ENCODE results near the gene RAB20. TPM values are rescaled to one million over a fixed set of nuclear protein-coding genes. Genes with fewer than 3 reads are reported as not detected.

Gene RAB20
- total and polyA plus RNA-seq, 2 of the 8 experiments (the other 6 are each of a cell fraction or from before 2014, with no cell fraction given), result 14.8 to 27.9 TPM

- no peak overlapping the region for H3K56ac ChIP-seq (replicated peaks; ENCODE audit: insufficient read length, low read depth, low read length)
- no peak overlapping the region for H3K4me3 ChIP-seq (ENCODE audit: extremely low read depth in 1 of 4, insufficient read depth in 2 of 4, low read depth in 3 of 4, low read length in 4 of 4)
- H3K27me3 ChIP-seq (replicated peaks in 1 of 4; ENCODE audit: control insufficient read depth in 3 of 4, extremely low read depth in 1 of 4, insufficient read depth in 3 of 4, low read length in 3 of 4), result no peaks in the 10 kb centered on the region
- no peak overlapping the region; the same call in 1 of the 2 replicates for H2AK5ac ChIP-seq (ENCODE audit: low read depth, low read length)
- H3K79me1 ChIP-seq (ENCODE audit: low read depth, low read length), result no peaks in the 10 kb centered on the region
- no peak overlapping the region for H2BK15ac ChIP-seq (ENCODE audit: low read length)
- H3K9ac ChIP-seq (replicated peaks in 1 of 4; ENCODE audit: extremely low read depth in 1 of 4, low read depth in 3 of 4, low read length in 3 of 4), result no peak overlapping the region
- CTCF ChIA-PET (ENCODE audit: partially characterized antibody), result interaction anchor here (1.1 to 1.2 kb wide), 2 partner anchors 29 to 36 kb away, joined by 3 read pairs; no protein-coding TSS in a partner anchor
- H3K36me3 ChIP-seq (ENCODE audit: control insufficient read depth in 2 of 4, insufficient read depth in 4 of 4, low read length in 3 of 4), result peaks cover 0 to 36% (median 13%) of the 10 kb centered on the region in 4 experiments; a peak in 6 of 8 replicates
- no peak overlapping the region for H2BK20ac ChIP-seq (ENCODE audit: low read length)
- no peak overlapping the region for H3K4me2 ChIP-seq (ENCODE audit: insufficient read depth in 1 of 2, low read depth in 2 of 2, low read length in 2 of 2)
- H4K5ac ChIP-seq (ENCODE audit: insufficient read length, low read depth, low read length), result no peak overlapping the region
- H2AFZ ChIP-seq (ENCODE audit: low read length), result no peak overlapping the region
- H3K79me2 ChIP-seq (ENCODE audit: control insufficient read depth in 1 of 2, insufficient read depth in 2 of 2, low read length in 2 of 2), result no peaks in the 10 kb centered on the region
- no peak overlapping the region for H3K4ac ChIP-seq (replicated peaks; ENCODE audit: insufficient read length, low read depth, low read length)
- H2BK120ac ChIP-seq (replicated peaks; ENCODE audit: low read depth, low read length), result no peak overlapping the region
- H3K9me3 ChIP-seq (ENCODE audit: insufficient read depth in 2 of 2, low read depth in 1 of 2, low read length in 1 of 2), result no peaks in the 10 kb centered on the region; a peak in 1 of 4 replicates
- POLR2A ChIA-PET (ENCODE audit: partially characterized antibody), result no interaction called here
- 0 out of 2 replicates have a peak, but pooled peaks cover 2% of the 10 kb centered on the region for H3K23me2 ChIP-seq (ENCODE audit: low read depth, low read length)
- H2BK12ac ChIP-seq (ENCODE audit: low read depth, low read length), result no peak overlapping the region
- H3K4me1 ChIP-seq (replicated peaks in 1 of 4; ENCODE audit: control insufficient read depth in 3 of 4, insufficient read depth in 4 of 4, low read length in 3 of 4), result peaks cover 0 to 6% (median 0%) of the 10 kb centered on the region in 4 experiments; a peak in 1 of 7 replicates
- peak overlapping the region; percentile 42; the same call in 1 of the 2 replicates for H4K8ac ChIP-seq (ENCODE audit: extremely low read depth, insufficient read depth, low read length)
- peaks cover 0 to 5% of the 10 kb centered on the region in 2 experiments for H4K20me1 ChIP-seq (replicated peaks in 1 of 2; ENCODE audit: control insufficient read depth in 1 of 2, insufficient read depth in 2 of 2, low read length in 2 of 2)
- H2BK5ac ChIP-seq (ENCODE audit: low read depth, low read length), result peak overlapping the region; percentile 58
- no peak overlapping the region for H3K23ac ChIP-seq (ENCODE audit: insufficient read length)
- DNase-seq (ENCODE audit: low read depth in 1 of 2, low spot score in 2 of 2), result no peak
- FAIRE-seq, result no peak
- H3K14ac ChIP-seq (ENCODE audit: insufficient read length), result no peak overlapping the region
- H3K18ac ChIP-seq (ENCODE audit: extremely low read depth, low read length), result peak overlapping the region; percentile 25; the same call in 1 of the 2 replicates
- no peak overlapping the region for H4K91ac ChIP-seq (replicated peaks; ENCODE audit: insufficient read length, low read length)
- WGBS, 2 experiments (ENCODE audit: extremely low coverage in 1 of 2, insufficient coverage in 1 of 2, insufficient read length in 1 of 2, insufficient replicate concordance in 2 of 2, low coverage in 1 of 2, low lambda C conversion rate in 2 of 2, missing lambda C conversion rate in 1 of 2), result 91% methylated on average over 6 of the region's 6 CpGs; no CpG with 5 or more reads in 1 of the 2 experiments
- H3K27ac ChIP-seq (ENCODE audit: low read depth, low read length), result peak overlapping the region; percentile 41; the same call in 1 of the 2 replicates
- no peak for TF ChIP-seq YY1 (IDR thresholded peaks at IDR 0.05; ENCODE audit: low read depth, low read length)
- no peak for TF ChIP-seq TEAD4 (IDR thresholded peaks at IDR 0.05; ENCODE audit: low read depth, low read length)
- TF ChIP-seq SAP30 (IDR thresholded peaks at IDR 0.05; ENCODE audit: insufficient read depth, insufficient replicate concordance, low read length), result no peak
Measured at GRCh38 chr13:110479215-110479545, 82.3 kb downstream of the RAB20 start.
